Measurements from ENCODE around the gene LYSET. TPM values are rescaled to one million over a fixed set of nuclear protein-coding genes. Genes with fewer than 3 reads are reported as not detected.

Gene LYSET
- total and polyA plus RNA-seq, 4 donors, result 12.7 to 42.2 (median 15.4) TPM

DNA sequence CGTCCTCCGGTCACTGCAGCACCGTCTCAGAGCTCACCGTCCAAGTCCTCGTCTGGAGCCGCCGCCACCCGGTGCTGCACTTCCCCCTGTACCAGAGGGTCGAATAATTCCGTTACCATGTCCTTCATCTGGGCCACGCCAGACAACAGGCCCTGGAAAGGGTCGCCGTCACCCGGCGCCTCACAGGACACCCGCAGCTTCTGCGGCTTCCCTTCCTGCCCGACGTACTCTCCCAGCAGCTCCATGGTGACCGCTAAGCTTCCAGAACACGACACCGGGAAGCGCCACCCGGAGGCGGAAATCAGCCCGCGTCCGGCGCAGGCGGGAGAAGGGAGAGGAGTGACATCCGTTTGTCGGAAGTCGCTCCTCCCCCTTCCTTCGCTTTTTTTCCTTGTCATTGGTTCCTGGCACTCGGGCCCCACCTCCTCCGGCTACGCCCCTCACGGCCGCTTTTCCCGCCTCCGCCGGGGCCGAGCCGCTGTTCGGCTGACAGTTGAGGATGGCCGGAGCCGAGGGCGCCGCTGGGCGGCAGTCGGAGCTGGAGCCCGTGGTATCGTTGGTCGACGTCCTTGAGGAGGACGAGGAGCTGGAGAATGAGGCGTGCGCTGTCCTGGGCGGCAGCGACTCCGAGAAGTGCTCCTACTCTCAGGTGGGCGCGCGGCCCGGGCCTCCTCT, 21.8 kb downstream of the LYSET start, which contains the start of the genes GON7 and UBR7:
GON7 (minus strand) TSS at position 273 of the 675 bp plus-strand sequence; CDS start at position 245, 28 bp downstream.
UBR7 (plus strand) TSS at position 464 of the 675 bp plus-strand sequence; CDS start at position 500, 36 bp downstream.
- peak; percentile 96 to 97 for DNase-seq
- H3K9me3 ChIP-seq (ENCODE audit: control insufficient read depth, low read length), result no peaks in the 10 kb centered on the region
- intact Hi-C loops (cut with DNase I), result loop anchor here (2.0 to 5.0 kb wide), 3 partner anchors 22 to 410 kb away; partner anchors contain the start of genes BTBD7 (in 1 of the 2), LYSET (in 1 of the 2) and MOAP1 (in 1 of the 2)
- H3K4me1 ChIP-seq (ENCODE audit: control insufficient read depth in 1 of 2, insufficient read depth in 2 of 2, low read length in 2 of 2), result no peaks in the 10 kb centered on the region
- H3K4me3 ChIP-seq (ENCODE audit: low read length in 2 of 2), result peak within 1 kb of the TSS; percentile 75 to 89
- peaks cover 0 to 3% of the 10 kb centered on the region in 2 donors for H3K36me3 ChIP-seq (ENCODE audit: control insufficient read depth in 1 of 2, insufficient read depth in 2 of 2, low read length in 1 of 2)
- no peaks in the 10 kb centered on the region for H3K27me3 ChIP-seq (ENCODE audit: control insufficient read depth in 1 of 2, insufficient read depth in 2 of 2, low read length in 1 of 2)
- peak; percentile 98 for ATAC-seq (ENCODE audit: low FRiP score)
- peak within 1 kb of the TSS in 1 of 2 donors; percentile 37 for H3K27ac ChIP-seq (ENCODE audit: low read depth in 1 of 2, low read length in 2 of 2)
- WGBS, 2 donors, result 0% methylated on average over 60 to 65 of the region's 65 CpGs

DNA sequence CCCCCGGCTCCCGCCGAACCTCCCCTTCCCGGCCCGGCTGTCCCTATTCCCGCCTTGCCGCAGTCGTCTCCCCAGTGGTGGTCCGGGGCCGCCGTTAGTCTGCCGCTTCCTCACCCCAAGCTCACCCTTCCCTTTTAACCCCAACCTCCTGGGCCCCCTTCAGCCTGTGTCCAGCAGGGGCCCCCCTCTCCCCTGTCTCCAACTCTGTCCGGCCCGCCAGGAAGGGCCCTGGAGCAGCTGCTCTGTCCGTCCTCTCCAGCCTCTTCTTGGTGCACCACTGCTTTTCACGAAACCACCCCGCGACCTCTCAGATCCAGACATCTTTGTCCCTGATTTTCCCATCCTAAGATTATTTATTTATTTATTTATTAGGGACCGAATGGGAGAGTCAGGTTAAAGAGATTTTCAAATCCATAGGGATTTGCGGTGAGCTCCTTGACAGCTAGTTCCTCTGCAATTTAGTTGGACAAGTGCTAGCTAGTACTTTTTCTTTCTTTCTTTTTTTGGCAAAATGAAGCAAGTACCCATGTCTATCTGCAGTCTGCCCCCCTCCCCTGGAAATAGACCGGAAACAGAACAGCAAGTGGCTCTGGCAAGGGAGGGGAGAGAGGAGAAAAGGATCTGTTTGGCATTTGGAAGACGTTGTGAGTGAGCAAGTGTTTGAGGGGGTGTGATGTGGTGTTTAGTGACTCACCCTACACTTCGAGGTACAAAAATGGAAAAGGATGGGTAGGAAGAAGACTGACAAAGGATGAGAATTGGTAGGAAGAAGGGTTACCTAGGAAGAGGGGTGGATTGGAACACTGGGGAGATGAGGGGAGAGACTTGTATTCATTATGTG, 22.6 kb downstream of the LYSET start:
- Histone ChIP-seq H3K9me3 (ENCODE audit: control insufficient read depth, low read length) (no peaks in the 10 kb centered on the region), H3K4me3 (ENCODE audit: low read length in 2 of 2) (peak overlapping the region; percentile 75 to 89), H3K27ac (ENCODE audit: low read depth in 1 of 2, low read length in 2 of 2) (peak overlapping the region in 1 of 2 donors; percentile 37), H3K27me3 (ENCODE audit: control insufficient read depth in 1 of 2, insufficient read depth in 2 of 2, low read length in 1 of 2) (no peaks in the 10 kb centered on the region), H3K4me1 (ENCODE audit: control insufficient read depth in 1 of 2, insufficient read depth in 2 of 2, low read length in 2 of 2) (no peaks in the 10 kb centered on the region), H3K36me3 (ENCODE audit: control insufficient read depth in 1 of 2, insufficient read depth in 2 of 2, low read length in 1 of 2) (peaks cover 0 to 3% of the 10 kb centered on the region in 2 donors)
- WGBS, 2 donors, result 0 to 1% methylated on average over 23 of the region's 23 CpGs
- intact Hi-C loops (cut with DNase I), result loop anchor here (2.0 to 5.0 kb wide), 3 partner anchors 23 to 410 kb away; partner anchors contain the start of genes BTBD7 (in 1 of the 2), LYSET (in 1 of the 2) and MOAP1 (in 1 of the 2)
- no peak for DNase-seq
- ATAC-seq (ENCODE audit: low FRiP score), result peak; percentile 85

DNA sequence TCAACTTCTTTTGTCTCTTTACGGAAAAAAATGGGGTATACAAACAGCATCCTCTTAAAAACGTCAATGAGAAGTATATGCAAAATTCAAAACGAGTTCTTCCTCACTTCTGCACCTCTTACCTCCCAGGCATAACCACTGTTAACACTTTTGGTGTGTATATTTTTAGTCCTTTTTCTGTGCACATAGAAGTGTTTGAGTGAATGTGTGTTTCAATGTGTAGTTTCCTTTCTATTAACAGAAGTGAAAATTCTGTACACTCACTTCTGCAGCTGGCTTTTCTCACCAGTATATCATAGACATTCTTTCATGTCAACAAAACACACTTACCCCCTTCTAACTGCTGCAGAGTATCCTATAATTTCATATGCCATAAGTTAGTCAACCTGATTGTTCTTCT, 27.3 kb downstream of the LYSET start:
- DNase-seq, result no peak
- 81 to 84% methylated on average over 3 of the region's 3 CpGs for WGBS, 2 donors
- Histone ChIP-seq H3K4me1 (ENCODE audit: control insufficient read depth in 1 of 2, insufficient read depth in 2 of 2, low read length in 2 of 2) (no peaks in the 10 kb centered on the region), H3K9me3 (ENCODE audit: control insufficient read depth, low read length) (no peaks in the 10 kb centered on the region), H3K27ac (ENCODE audit: low read depth in 1 of 2, low read length in 2 of 2) (no peak overlapping the region), H3K27me3 (ENCODE audit: control insufficient read depth in 1 of 2, insufficient read depth in 2 of 2, low read length in 1 of 2) (no peaks in the 10 kb centered on the region), H3K36me3 (ENCODE audit: control insufficient read depth in 1 of 2, insufficient read depth in 2 of 2, low read length in 1 of 2) (peaks cover 1 to 6% of the 10 kb centered on the region in 2 donors), H3K4me3 (ENCODE audit: low read length in 2 of 2) (no peak overlapping the region)
- no peak for ATAC-seq (ENCODE audit: low FRiP score)
- intact Hi-C loops (cut with DNase I), result no loop called here

DNA sequence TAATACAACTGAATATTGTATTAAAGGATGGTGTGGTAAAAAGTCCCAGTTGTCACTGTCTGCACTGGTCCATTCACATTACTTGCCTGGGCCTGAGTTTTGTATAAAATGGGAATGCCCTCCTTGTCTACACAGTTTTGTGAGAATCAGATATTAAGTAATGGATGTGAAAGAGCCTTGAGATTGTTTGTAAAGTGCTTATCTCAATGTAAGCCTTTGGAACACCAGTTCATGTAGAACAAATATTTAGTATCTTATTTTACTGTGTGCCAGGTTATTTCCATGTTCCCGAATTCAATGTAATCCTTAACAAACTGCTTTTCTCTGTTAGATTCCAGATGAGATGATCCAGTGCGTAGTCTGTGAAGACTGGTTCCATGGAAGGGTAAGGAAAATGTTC, 29.5 kb downstream of the LYSET start:
- intact Hi-C loops (cut with DNase I), result no loop called here

DNA sequence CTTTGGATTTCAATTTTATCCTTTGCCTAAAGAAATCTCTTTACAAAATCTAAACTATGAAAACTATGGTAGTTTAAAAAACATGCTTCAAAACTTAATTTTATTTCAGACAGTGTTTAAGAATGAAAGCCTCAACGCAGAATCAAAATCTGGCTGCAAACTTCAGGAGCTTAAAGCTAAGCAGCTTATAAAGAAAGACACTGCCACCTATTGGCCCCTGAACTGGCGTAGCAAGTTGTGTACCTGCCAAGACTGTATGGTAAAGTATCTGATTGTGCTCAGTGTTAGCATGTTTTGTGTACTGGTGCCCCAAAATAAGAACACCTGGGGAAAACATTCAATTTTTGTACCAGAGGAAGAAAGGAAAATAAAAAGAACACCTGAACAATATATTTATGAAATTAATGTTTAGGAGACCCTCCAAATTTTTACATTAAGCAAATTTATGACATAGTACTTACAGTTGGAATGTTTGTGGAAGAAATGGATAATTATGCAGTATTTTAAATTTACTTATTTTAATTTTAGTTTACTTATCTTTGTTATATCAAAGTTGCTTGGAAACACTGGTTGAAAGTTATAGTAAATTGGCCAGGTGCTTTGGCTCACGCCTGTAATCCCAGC, 34.1 kb downstream of the LYSET start:
- intact Hi-C loops (cut with DNase I), result no loop called here

More for the DNA sequence above, 29.5 kb downstream of the LYSET start:
- Histone ChIP-seq H3K36me3 (ENCODE audit: control insufficient read depth in 1 of 2, insufficient read depth in 2 of 2, low read length in 1 of 2) (peaks cover 1 to 6% of the 10 kb centered on the region in 2 donors), H3K9me3 (ENCODE audit: control insufficient read depth, low read length) (no peaks in the 10 kb centered on the region), H3K4me3 (ENCODE audit: low read length in 2 of 2) (no peak overlapping the region), H3K27me3 (ENCODE audit: control insufficient read depth in 1 of 2, insufficient read depth in 2 of 2, low read length in 1 of 2) (no peaks in the 10 kb centered on the region), H3K4me1 (ENCODE audit: control insufficient read depth in 1 of 2, insufficient read depth in 2 of 2, low read length in 2 of 2) (no peaks in the 10 kb centered on the region), H3K27ac (ENCODE audit: low read depth in 1 of 2, low read length in 2 of 2) (no peak overlapping the region)
- 91 to 92% methylated on average over 2 of the region's 2 CpGs for WGBS, 2 donors
- ATAC-seq (ENCODE audit: low FRiP score) (no peak), DNase-seq (no peak)

DNA sequence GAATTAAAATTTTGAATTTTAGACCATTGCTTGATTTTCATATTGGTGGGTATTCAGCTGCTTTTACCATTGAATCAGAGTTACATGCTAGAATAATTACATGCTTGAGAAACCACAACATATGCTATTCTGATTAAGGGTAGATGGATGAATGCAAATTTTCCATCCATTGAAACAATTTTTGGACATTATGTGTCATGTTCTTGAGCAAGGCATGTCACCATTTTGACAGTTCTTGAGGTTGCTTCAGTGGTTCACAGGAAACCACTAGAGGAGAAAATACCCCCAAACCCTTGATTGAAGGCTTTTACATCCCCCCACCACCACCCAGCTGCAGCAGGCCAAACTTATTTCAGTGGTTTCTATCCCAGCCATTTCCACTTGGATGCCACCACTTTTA, 35.4 kb downstream of the LYSET start:
- H3K27me3 ChIP-seq (ENCODE audit: control insufficient read depth in 1 of 2, insufficient read depth in 2 of 2, low read length in 1 of 2), result no peaks in the 10 kb centered on the region
- peaks cover 1 to 6% of the 10 kb centered on the region in 2 donors for H3K36me3 ChIP-seq (ENCODE audit: control insufficient read depth in 1 of 2, insufficient read depth in 2 of 2, low read length in 1 of 2)
- H3K27ac ChIP-seq (ENCODE audit: low read depth in 1 of 2, low read length in 2 of 2), result no peak overlapping the region
- intact Hi-C loops (cut with DNase I), result no loop called here
- H3K9me3 ChIP-seq (ENCODE audit: control insufficient read depth, low read length), result no peaks in the 10 kb centered on the region
- ATAC-seq (ENCODE audit: low FRiP score) (no peak), DNase-seq (no peak)
- H3K4me1 ChIP-seq (ENCODE audit: control insufficient read depth in 1 of 2, insufficient read depth in 2 of 2, low read length in 2 of 2), result no peaks in the 10 kb centered on the region
- no peak overlapping the region for H3K4me3 ChIP-seq (ENCODE audit: low read length in 2 of 2)

More for the DNA sequence above, 34.1 kb downstream of the LYSET start:
- Histone ChIP-seq H3K36me3 (ENCODE audit: control insufficient read depth in 1 of 2, insufficient read depth in 2 of 2, low read length in 1 of 2) (peaks cover 1 to 6% of the 10 kb centered on the region in 2 donors), H3K27me3 (ENCODE audit: control insufficient read depth in 1 of 2, insufficient read depth in 2 of 2, low read length in 1 of 2) (no peaks in the 10 kb centered on the region), H3K9me3 (ENCODE audit: control insufficient read depth, low read length) (no peaks in the 10 kb centered on the region), H3K4me3 (ENCODE audit: low read length in 2 of 2) (no peak overlapping the region), H3K4me1 (ENCODE audit: control insufficient read depth in 1 of 2, insufficient read depth in 2 of 2, low read length in 2 of 2) (no peaks in the 10 kb centered on the region), H3K27ac (ENCODE audit: low read depth in 1 of 2, low read length in 2 of 2) (no peak overlapping the region)
- ATAC-seq (ENCODE audit: low FRiP score), result no peak
- no peak for DNase-seq
- WGBS, 2 donors, result 44 to 45% methylated on average over 3 of the region's 3 CpGs

DNA sequence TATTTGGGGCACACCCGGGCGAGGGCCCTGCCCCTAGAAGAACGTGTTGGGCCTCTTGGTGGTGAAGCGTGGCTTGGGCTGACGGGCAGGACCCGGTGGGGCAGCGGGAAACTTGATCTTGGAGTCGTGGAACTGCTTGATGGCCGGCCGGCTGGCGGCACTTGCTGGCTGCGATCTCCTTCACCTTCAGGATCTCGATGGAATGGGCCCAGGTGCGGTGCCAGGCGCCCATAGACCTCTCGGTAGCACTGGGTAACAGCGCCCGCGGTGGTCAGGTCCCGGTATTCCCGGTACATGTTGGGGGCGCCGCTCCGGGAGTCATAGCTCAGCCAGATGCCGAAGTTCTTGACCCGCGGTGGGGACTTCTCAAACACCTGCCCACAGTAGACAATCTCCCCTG, 38.4 kb downstream of the LYSET start:
- H3K4me1 ChIP-seq (ENCODE audit: control insufficient read depth in 1 of 2, insufficient read depth in 2 of 2, low read length in 2 of 2), result no peaks in the 10 kb centered on the region
- H3K36me3 ChIP-seq (ENCODE audit: control insufficient read depth in 1 of 2, insufficient read depth in 2 of 2, low read length in 1 of 2), result peaks cover 3 to 6% of the 10 kb centered on the region in 2 donors
- H3K4me3 ChIP-seq (ENCODE audit: low read length in 2 of 2), result no peak overlapping the region
- H3K27ac ChIP-seq (ENCODE audit: low read depth in 1 of 2, low read length in 2 of 2), result no peak overlapping the region
- H3K27me3 ChIP-seq (ENCODE audit: control insufficient read depth in 1 of 2, insufficient read depth in 2 of 2, low read length in 1 of 2), result no peaks in the 10 kb centered on the region
- H3K9me3 ChIP-seq (ENCODE audit: control insufficient read depth, low read length), result no peaks in the 10 kb centered on the region
- no peak for DNase-seq
- intact Hi-C loops (cut with DNase I), result no loop called here
- no peak for ATAC-seq (ENCODE audit: low FRiP score)
- 97 to 99% methylated on average over 27 of the region's 27 CpGs for WGBS, 2 donors

DNA sequence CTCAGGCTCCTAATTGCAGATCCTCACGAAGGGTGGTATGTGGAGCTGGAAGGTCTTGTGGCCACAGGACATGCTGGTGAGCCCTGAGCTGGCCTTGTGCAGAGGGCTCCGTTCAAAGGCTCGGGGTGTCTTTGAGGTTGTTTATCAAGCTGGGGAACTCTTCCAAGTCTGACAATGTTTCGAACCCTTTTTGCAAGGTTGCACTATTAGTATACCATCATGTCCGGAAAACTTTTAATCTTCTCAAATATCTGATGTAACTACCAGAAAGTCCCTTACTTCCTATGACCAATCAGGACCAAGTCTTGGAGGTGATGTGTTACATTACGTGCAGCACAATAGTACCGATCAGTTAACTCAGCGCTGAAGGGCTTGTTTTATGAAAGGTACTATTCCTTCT, 43.4 kb downstream of the LYSET start:
- 97 to 98% methylated on average over 8 of the region's 8 CpGs for WGBS, 2 donors
- no peak overlapping the region for H3K27ac ChIP-seq (ENCODE audit: low read depth in 1 of 2, low read length in 2 of 2)
- H3K4me3 ChIP-seq (ENCODE audit: low read length in 2 of 2), result no peak overlapping the region
- H3K9me3 ChIP-seq (ENCODE audit: control insufficient read depth, low read length), result no peaks in the 10 kb centered on the region
- peaks cover 3 to 6% of the 10 kb centered on the region in 2 donors for H3K36me3 ChIP-seq (ENCODE audit: control insufficient read depth in 1 of 2, insufficient read depth in 2 of 2, low read length in 1 of 2)
- H3K4me1 ChIP-seq (ENCODE audit: control insufficient read depth in 1 of 2, insufficient read depth in 2 of 2, low read length in 2 of 2), result no peaks in the 10 kb centered on the region
- no peaks in the 10 kb centered on the region for H3K27me3 ChIP-seq (ENCODE audit: control insufficient read depth in 1 of 2, insufficient read depth in 2 of 2, low read length in 1 of 2)
- no peak for DNase-seq
- ATAC-seq (ENCODE audit: low FRiP score), result no peak
- intact Hi-C loops (cut with DNase I), result no loop called here
